Glomerular visceral epithelial cell (primary cell): ENCODE results near the gene FAM107B.

Experiments
- DNase-seq: peaks from one replicate; pipeline ENCODE4 v3.0.0-alpha.2; 2016; ENCODE audit errors: extremely low spot score

FAM107B gene

GRCh38 chr10:14489522-14490177, 285.0 kb downstream of the FAM107B start:
- DNase-seq = no peak

DNA sequence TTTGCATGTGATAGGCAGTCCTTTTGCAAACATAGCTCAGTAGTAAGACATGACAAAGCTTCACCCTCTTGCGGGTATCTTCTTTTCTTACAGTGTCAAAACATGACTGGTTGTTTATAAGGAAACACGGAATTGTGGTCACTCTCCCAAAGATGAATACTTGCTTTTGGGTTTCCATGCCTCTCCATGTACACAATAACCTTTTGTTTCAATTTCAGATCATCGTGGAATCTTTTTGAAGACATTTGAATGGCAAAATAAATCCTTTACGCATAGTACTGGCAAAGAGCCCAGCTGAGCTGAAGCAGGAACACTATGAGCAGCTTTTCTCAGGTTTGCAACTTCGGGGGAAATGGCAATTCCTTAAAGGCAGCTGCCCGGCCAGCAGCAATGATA, 287.2 kb downstream of the FAM107B start:
- no peak for DNase-seq

DNA sequence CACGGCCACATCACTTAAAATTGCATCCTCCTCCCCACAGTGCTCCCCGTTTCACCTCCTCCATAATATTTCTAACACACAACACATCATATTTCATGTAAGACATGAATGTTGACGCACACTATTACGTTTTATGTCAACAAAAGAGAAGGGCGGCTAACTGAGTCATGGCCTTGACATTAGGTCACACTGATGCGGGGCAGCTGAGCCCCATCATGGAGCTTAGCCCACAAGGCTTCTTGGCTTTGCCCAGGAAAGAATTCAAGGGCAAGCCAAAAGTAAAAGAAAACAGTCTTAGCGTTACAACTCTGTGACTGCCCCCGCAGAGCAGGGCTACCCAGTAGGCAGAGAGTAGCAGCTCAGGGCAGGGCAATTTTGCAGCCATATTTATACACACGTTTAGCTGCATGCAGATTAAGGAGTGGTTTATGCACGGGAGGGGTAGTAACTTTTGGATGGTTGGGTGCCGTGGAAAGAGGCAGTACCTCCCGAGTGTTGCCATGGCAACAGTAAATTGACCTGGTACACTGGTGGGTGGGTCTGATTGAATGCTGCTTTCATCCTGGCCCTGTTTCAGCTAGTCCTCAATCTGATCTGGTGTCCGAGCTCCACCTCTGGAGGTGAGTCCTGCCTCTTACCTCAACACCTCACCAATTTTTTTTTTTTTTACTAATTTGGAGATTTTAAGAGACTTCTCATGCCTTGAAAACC, 287.8 kb downstream of the FAM107B start:
- no peak for DNase-seq

GRCh38 chr10:14485986-14486385, 288.7 kb downstream of the FAM107B start:
- no peak for DNase-seq

- DNase-seq = no peak
Observed at GRCh38 chr10:14483417-14483816, 291.3 kb downstream of the FAM107B start.

DNA sequence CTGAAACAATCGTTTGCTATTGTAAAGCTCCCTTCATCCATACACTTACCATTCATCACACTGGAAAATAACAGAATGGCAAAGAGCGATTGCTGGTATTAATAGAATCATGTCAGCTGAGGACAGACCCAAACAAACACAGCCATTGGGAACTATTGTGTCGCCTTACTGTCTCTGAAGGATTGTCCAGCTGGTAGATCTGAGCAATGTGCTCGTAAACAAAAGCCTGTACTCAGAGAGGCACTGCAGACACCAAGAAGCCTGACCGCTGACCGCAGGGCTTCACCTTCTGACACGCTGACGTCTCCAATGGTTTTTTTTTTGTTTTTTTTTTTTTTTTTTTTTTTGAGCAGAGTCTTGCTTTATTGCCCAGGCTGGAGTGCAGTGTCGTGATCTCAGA, 292.9 kb downstream of the FAM107B start:
- DNase-seq = peak; percentile 52

- DNase-seq = no peak
Observed at GRCh38 chr10:14481014-14481413, 293.7 kb downstream of the FAM107B start.

DNA sequence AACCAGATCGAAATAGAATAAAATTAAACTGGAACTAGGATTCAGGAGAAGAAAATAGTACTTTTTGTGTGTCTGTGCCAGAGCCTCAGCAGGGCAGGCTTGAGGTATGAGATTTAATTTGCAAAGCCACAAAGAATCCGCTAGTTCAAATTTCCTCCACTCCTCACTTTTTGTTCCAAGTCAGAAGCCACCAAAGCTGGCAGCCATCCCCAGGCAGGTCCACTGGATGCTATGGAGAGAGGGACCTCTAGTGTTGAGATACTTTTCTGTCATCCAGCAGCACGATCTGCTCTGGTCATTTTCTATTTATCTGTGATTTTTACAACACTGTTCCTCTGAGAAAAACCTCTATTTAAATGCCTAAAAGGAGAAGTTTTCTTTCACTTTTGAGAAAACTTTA, 296.1 kb downstream of the FAM107B start:
- peak; percentile 82 for DNase-seq

DNA sequence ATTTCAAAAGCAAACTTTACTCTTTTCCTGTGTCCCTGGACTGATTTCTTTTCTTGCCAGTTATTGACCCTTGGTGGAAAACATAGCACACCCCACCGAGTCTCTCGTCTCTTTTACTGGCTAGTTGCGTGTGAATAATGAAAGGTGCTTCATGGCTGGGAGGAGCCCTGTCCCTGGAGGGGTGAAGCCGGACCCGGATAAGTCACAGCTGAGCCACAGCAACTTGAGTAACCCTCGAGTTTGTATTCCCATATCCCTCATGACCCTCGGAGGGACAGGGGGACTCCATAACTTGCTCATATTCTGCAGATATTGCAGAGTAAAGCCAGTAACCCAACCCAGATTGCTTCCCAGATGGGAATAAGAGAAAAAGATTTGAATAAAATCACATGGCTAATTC, 296.5 kb downstream of the FAM107B start:
- no peak for DNase-seq

- DNase-seq = no peak
Observed at GRCh38 chr10:14477408-14477710, 297.3 kb downstream of the FAM107B start.

- DNase-seq = peak; percentile 90
Observed at GRCh38 chr10:14476641-14477407, 297.9 kb downstream of the FAM107B start.

DNA sequence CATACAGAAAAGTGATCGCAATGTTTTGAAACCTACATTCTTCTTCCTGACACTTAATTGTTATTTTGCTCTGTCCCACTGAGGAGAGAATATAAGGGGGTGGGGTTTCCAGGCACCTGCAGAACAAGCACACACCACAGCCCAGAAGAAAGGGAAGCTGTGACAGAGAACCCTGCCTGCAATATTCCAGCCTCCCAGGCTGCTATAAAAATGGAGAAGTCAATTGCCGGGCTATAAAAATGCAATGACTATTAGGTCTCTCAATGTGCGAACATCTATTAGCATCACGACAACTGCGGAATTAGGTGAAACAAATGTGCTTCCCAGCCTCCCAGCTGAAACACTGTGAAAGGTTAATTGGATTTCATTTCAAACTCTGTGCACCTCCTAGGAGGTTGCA, 298.7 kb downstream of the FAM107B start:
- no peak for DNase-seq

GRCh38 chr10:14474656-14475055, 300.0 kb downstream of the FAM107B start:
- no peak for DNase-seq

DNA sequence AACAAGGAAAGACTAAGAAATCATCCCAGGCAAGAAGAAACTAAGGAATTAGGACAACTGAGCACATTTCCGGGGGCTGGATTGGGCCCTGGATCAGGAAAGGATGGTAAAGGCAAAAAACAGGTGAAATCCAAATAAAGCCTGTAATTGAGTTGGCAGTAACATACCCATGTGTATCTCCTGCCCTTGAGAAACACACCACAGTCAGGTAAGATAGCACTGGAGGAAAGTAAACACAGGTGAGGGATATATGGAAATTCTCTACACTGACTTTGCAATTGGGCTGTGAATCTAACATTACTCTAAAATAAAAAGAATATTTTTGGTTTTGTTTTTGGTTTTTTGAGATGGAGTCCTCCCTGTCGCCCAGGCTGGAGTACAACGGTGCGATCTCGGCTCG, 303.8 kb downstream of the FAM107B start:
- no peak for DNase-seq

GRCh38 chr10:14468726-14469125, 306.0 kb downstream of the FAM107B start:
- no peak for DNase-seq
